Left hindlimb (tissue), 1 donor: ENCODE measurements around the gene ATAD3B.
"Not testable (repeated sequence)": the region's sequence is repeated elsewhere in the genome, so short reads cannot be mapped to it uniquely, and the experiment has no call there.

Experiments used
- DNase-seq: peaks from one replicate; pipeline ENCODE4 v3.0.0-alpha.2; 2018

The ATAD3B gene

GRCh38 chr1:1433804-1434130, 37.8 kb upstream of the ATAD3B start:
- DNase-seq, result peak; percentile 83

GRCh38 chr1:1434131-1434823, 37.3 kb upstream of the ATAD3B start:
- DNase-seq, result peak; percentile 88

- no peak for DNase-seq
These were observed 36.8 kb upstream of the ATAD3B start for GRCh38 chr1:1434824-1435105.

GRCh38 chr1:1435106-1435903, 36.3 kb upstream of the ATAD3B start, which contains the start of gene VWA1:
VWA1 (plus strand) TSS chr1:1435690; CDS start chr1:1435749, 59 bp downstream.
- DNase-seq, result peak; percentile 82

GRCh38 chr1:1435911-1436629, 35.5 kb upstream of the ATAD3B start:
- peak; percentile 41 for DNase-seq

- DNase-seq, result peak; percentile 26
These were observed 34.9 kb upstream of the ATAD3B start for GRCh38 chr1:1436630-1437032.

- no peak for DNase-seq
These were observed 34.3 kb upstream of the ATAD3B start for GRCh38 chr1:1437033-1437903.

- no peak for DNase-seq
These were observed 33.6 kb upstream of the ATAD3B start for GRCh38 chr1:1437904-1438376.

- DNase-seq, result peak; percentile 32
These were observed 32.8 kb upstream of the ATAD3B start for GRCh38 chr1:1438531-1439381.

- DNase-seq, result no peak
These were observed 31.9 kb upstream of the ATAD3B start for GRCh38 chr1:1439546-1440261.

- no peak for DNase-seq
These were observed 31.1 kb upstream of the ATAD3B start for GRCh38 chr1:1440262-1441001.

GRCh38 chr1:1441002-1441888, 30.3 kb upstream of the ATAD3B start:
- DNase-seq, result peak; percentile 52

- peak; percentile 13 for DNase-seq
These were observed 29.3 kb upstream of the ATAD3B start for GRCh38 chr1:1442069-1442770.

GRCh38 chr1:1446631-1447030, 24.9 kb upstream of the ATAD3B start:
- not testable (repeated sequence) for DNase-seq

GRCh38 chr1:1449099-1449739, 22.3 kb upstream of the ATAD3B start, which contains the start of gene ATAD3C:
ATAD3C (plus strand) TSS chr1:1449689; CDS start chr1:1450684, 995 bp downstream.
- DNase-seq, result no peak

GRCh38 chr1:1450616-1451015, 20.9 kb upstream of the ATAD3B start:
- DNase-seq, result not testable (repeated sequence)

GRCh38 chr1:1451696-1452364, 19.7 kb upstream of the ATAD3B start:
- DNase-seq, result no peak
